HUES64 (cell line): Measurements from ENCODE around the gene FADS3.
A peak's percentile ranks its signal among the peaks of the same experiment; 100 is the strongest.

ENCODE experiments used
- H3K27ac ChIP-seq: 2 replicates; pipeline ENCODE4 v1.7.0; 2013; ENCODE audit warnings: low read depth, low read length, inconsistent platforms
- H3K27me3 ChIP-seq: 2 replicates; pipeline ENCODE4 v1.6.1; 2013; ENCODE audit warnings: mild to moderate bottlenecking, low read length; ENCODE audit not compliant: insufficient read depth
- H3K36me3 ChIP-seq: 2 replicates; pipeline ENCODE4 v1.6.1; 2013; ENCODE audit warnings: mild to moderate bottlenecking, low read length; ENCODE audit not compliant: insufficient read depth
- H3K4me1 ChIP-seq: 2 replicates; pipeline ENCODE4 v1.6.1; 2013; ENCODE audit warnings: mild to moderate bottlenecking, low read length, moderate library complexity; ENCODE audit not compliant: insufficient read depth
- H3K4me3 ChIP-seq: 2 replicates; pipeline ENCODE4 v1.5.1; 2013; ENCODE audit warnings: mild to moderate bottlenecking, low read length, moderate library complexity
- H3K9ac ChIP-seq: 2 replicates; pipeline ENCODE4 v1.6.1; 2013; ENCODE audit warnings: mild to moderate bottlenecking, low read depth, low read length
- H3K9me3 ChIP-seq: 2 replicates; pipeline ENCODE4 v1.6.1; 2013; ENCODE audit warnings: low read depth, low read length; ENCODE audit not compliant: insufficient read depth
- WGBS: fragments of 150-250, 120-280 bp; methylation state at CpG from one replicate; pipeline ENCODE4 v1.1.7; 2013; ENCODE audit warnings: missing lambda C conversion rate; 5-methylcytosine and 5-hydroxymethylcytosine counted together

FADS3 gene

GRCh38 chr11:61830237-61831105 is 60.9 kb downstream of the FADS3 start:
- no peaks in the 10 kb centered on the region for H3K27me3 ChIP-seq
- peak overlapping the region; percentile 97; the same call in 1 of the 2 replicates for H3K9ac ChIP-seq
- H3K36me3 ChIP-seq = peaks cover 34% of the 10 kb centered on the region
- WGBS = 89% methylated on average over 8 of the region's 8 CpGs
- peak overlapping the region; percentile 97 for H3K4me3 ChIP-seq
- H3K27ac ChIP-seq = no peak overlapping the region
- H3K4me1 ChIP-seq = peaks cover 48% of the 10 kb centered on the region
- no peaks in the 10 kb centered on the region for H3K9me3 ChIP-seq

- Histone ChIP-seq H3K27me3 (no peaks in the 10 kb centered on the region), H3K27ac (no peak overlapping the region), H3K36me3 (peaks cover 34% of the 10 kb centered on the region), H3K4me3 (peak overlapping the region; percentile 97), H3K9me3 (no peaks in the 10 kb centered on the region), H3K9ac (peak overlapping the region; percentile 97; the same call in 1 of the 2 replicates), H3K4me1 (peaks cover 44% of the 10 kb centered on the region)
- 71% methylated on average over 4 of the region's 4 CpGs for WGBS
Observed at GRCh38 chr11:61829806-61830205, 61.5 kb downstream of the FADS3 start.

GRCh38 chr11:61828629-61829407 is 62.5 kb downstream of the FADS3 start:
- under 1% methylated on average over 55 of the region's 55 CpGs for whole genome bisulfite sequencing
- Histone ChIP-seq H3K36me3 (peaks cover 34% of the 10 kb centered on the region), H3K9me3 (no peaks in the 10 kb centered on the region), H3K4me1 (peaks cover 35% of the 10 kb centered on the region), H3K27me3 (no peaks in the 10 kb centered on the region), H3K9ac (peak overlapping the region; percentile 97), H3K4me3 (peak overlapping the region; percentile 97), H3K27ac (peak overlapping the region; percentile 92)

GRCh38 chr11:61828379-61828628 is 63.0 kb downstream of the FADS3 start:
- Histone ChIP-seq H3K4me1 (peaks cover 30% of the 10 kb centered on the region), H3K9me3 (no peaks in the 10 kb centered on the region), H3K36me3 (peaks cover 32% of the 10 kb centered on the region), H3K27ac (peak overlapping the region; percentile 92), H3K9ac (peak overlapping the region; percentile 97), H3K4me3 (peak overlapping the region; percentile 97), H3K27me3 (no peaks in the 10 kb centered on the region)
- under 1% methylated on average over 16 of the region's 16 CpGs for WGBS

GRCh38 chr11:61827571-61828378 is 63.6 kb downstream of the FADS3 start, which contains the start of gene FADS2:
Gene FADS2, plus strand, starts transcription at chr11:61828300. Its CDS starts 91 bp downstream, at chr11:61828391.
- H3K27ac ChIP-seq = peak within 1 kb of the TSS; percentile 92
- peaks cover 25% of the 10 kb centered on the region for H3K4me1 ChIP-seq
- peak within 1 kb of the TSS; percentile 97 for H3K9ac ChIP-seq
- H3K9me3 ChIP-seq = no peaks in the 10 kb centered on the region
- H3K4me3 ChIP-seq = peak within 1 kb of the TSS; percentile 97
- peaks cover 31% of the 10 kb centered on the region for H3K36me3 ChIP-seq
- WGBS = under 1% methylated on average over 83 of the region's 83 CpGs
- H3K27me3 ChIP-seq = no peaks in the 10 kb centered on the region

- Histone ChIP-seq H3K4me1 (peaks cover 22% of the 10 kb centered on the region), H3K9me3 (no peaks in the 10 kb centered on the region), H3K36me3 (peaks cover 24% of the 10 kb centered on the region), H3K27me3 (no peaks in the 10 kb centered on the region), H3K27ac (peak overlapping the region; percentile 92), H3K9ac (peak overlapping the region; percentile 97), H3K4me3 (peak overlapping the region; percentile 97)
- 18% methylated on average over 23 of the region's 23 CpGs for WGBS
Observed at GRCh38 chr11:61826930-61827570, 64.3 kb downstream of the FADS3 start.
